Glutamatergic neuron (in vitro differentiated cells): ENCODE results near the gene RCN2. TPM values are rescaled to one million over a fixed set of nuclear protein-coding genes. Genes with fewer than 3 reads are reported as not detected.

Experiments
- total RNA-seq: library from RNA; stranded (reverse); fragmentation: NEBNext Ultra II Directional; extraction: Animal tissue kit (Norgen Biotek cat#: 25700); gene quantifications from one replicate; pipeline ENCODE4 v1.2.1, GENCODE V29; 2021; ENCODE audit not compliant: unreplicated experiment

The RCN2 gene
- total RNA-seq, 1 donor from 2014 or later: 137 TPM

Other genes with a start within 250 kb of the RCN2 start
- gene SCAPER, start 26.4 kb upstream of the RCN2 start, total RNA-seq: 58.0 TPM
- gene PSTPIP1, start 63.4 kb downstream of the RCN2 start, total RNA-seq: 12.4 TPM
- gene TSPAN3, start 139.4 kb downstream of the RCN2 start, total RNA-seq: 190 TPM